GM18502 (cell line): Measurements from ENCODE around the gene LAMB3.

Experiments
- ATAC-seq: cut with Tn5 transposase; IDR thresholded peaks from one replicate; pipeline ENCODE4 v1.9.1; 2021; ENCODE audit warnings: mild to moderate bottlenecking; ENCODE audit not compliant: unreplicated experiment, poor library complexity

The LAMB3 gene

DNA sequence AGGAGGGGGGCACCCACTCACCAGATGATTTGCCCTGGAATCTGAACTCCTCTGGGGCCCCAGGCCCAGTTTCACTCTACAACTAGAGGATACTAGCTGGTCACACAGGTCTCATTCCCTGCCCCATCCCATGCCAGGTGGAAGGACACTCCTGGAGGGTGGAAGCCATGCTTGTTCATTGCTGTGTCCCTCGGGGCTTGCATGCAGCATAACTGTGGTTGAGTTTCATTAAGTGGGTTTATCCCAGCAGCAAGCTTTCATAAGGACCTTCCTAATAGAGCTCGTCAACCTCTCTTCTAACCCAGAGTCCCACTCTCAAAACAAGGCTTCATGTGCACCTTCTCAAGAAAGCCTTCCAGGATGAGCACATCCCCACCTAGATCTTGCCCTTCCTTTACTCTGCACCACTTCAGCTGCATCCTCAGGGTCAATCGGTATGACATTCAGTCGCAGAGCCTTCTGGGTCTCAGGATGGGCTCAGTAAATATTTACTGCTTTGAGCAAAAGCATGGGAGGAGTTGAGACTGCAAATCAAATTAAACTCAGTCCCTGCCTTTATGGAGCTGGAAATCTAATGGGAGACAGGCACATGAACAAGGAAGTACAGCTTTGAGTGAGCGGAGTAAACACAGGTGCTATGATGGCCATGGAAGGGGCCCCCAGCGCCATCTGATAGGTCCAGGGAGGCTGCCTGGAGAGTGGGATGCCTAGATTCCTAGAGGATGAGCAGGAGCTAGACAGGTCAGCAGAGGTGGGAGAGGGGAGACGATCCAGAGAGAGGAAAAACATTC, 32.3 kb downstream of the LAMB3 start:
- ATAC-seq, result no peak

DNA sequence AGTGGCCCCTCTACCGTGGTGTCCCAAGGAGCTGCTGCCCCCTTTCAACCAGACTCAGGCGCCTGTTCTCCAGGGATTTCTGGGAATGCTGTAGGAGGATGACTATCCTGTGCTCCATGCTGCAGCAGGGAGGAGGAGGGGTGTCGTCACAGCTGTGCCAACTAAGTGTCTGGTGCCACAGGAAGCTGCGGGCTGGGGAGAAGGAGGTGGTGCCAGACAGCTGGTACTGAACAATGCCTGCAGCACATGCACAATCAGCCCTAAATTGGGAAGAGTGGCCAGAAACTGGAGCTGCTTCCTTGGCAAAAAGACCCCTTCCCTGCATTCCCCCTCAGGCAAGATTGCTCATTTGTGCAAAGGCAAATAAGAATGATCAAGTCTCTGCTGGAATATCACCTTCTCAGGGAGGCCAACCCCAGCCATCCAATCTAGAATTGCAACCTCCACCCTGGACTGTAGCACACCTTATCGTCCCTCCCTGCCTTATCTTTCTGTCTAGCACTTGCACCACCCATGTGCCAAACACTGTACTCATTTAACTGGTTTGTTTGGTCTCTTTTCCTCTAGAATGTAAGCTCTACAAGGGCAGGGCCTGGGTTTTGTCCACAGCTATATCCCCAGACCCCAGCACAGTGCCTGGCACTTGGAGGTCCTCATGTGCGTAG, 33.3 kb downstream of the LAMB3 start:
- ATAC-seq, result no peak

DNA sequence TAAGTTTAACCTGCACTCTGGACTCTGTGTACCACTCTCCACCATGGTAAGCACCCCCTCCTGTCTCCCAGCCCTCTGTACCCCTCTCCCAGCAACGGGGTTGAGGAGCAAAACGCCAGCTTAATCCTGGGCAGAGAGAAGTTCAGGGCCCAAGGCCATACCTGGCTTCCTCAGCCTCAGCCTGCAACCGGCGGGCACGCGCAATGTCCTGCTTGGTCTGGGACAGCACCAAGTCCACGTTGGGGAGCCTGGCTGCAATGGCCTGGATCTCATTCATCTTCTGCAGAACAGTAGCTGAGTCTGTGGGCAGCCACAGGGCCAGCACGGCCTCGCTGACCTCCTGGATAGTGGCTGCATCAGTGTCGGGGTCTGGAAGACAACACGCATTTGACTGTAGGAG, 33.9 kb downstream of the LAMB3 start:
- ATAC-seq, result no peak

DNA sequence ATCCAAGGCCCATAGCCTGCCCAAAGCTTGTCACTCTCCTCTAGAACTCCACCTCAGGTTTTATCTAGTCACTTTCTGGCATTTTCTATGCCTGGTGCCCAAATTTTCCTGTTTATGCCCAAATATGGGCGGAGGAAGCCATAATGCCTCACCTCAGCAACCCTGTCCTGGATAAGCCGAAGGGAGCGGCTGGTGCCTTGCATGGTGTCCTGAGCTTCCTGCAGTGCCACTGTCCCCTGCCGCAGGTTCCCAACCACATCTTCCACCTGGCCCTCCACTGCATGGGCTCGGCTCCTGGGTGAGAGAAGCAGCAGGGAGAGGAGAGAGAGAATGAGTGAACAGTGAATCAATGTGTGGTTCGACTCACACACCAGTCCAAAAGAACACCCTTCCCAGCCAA, 34.5 kb downstream of the LAMB3 start:
- no peak for ATAC-seq

DNA sequence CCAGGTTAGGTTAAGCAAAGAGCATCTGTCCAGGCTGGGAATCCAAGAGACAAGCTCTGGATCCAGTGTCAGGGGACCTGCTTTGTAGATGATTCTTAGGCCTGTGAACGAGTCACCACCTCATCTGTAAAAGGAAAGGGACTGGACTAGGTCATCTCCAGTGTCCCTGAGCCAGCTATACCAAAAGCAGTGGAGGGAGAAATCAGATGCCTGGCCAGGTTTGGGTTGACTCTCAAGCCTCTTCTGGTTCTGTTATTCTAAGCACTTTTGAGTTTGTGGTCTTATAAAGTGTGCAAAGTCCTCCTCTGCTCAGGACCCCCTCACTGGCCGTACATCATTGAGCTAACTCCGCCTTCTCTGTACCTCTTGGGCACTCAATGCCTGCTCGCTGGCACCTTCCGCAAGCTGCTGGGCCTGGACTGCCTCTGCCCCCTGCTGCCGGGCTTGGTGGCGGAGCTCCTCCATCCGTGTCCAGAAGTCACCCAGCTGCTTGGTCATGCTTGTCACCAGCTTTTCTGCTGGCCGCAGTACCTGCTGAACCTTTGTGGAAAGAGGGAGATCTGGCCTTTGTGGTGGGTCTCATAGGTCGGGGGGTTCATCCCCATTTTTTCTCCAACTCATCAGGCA, 35.1 kb downstream of the LAMB3 start:
- ATAC-seq, result no peak

DNA sequence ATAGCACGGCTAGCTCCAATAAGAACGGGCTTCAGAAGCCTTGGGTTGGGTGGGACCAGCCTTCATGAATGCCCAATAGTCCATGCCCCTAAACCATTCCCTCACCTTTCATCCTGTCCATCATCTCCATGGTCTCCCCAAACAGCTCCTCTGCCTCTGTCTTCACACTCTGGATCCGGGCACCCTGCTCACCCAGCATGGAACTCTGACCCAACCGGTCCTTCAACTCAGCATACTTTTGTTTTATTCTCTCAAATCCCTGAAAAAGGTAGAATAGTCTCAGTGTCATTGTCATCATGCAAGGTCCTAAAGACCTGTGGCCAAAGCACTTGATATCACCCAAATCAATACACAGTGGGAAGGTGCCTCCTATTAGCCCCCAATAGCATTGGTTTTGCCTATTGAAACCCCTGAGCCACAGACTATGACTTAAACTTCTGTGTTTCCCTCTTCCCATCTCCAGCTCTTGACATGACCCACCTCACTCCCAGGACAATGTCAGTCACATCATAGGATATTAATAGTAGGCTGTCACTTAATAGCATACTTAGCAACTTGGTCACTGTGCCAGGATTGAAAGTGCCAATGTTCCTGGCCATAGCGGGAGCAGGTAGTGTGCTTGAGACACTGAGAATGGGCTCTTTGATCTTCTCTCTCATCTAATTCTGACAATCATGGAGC, 35.7 kb downstream of the LAMB3 start:
- ATAC-seq, result no peak

DNA sequence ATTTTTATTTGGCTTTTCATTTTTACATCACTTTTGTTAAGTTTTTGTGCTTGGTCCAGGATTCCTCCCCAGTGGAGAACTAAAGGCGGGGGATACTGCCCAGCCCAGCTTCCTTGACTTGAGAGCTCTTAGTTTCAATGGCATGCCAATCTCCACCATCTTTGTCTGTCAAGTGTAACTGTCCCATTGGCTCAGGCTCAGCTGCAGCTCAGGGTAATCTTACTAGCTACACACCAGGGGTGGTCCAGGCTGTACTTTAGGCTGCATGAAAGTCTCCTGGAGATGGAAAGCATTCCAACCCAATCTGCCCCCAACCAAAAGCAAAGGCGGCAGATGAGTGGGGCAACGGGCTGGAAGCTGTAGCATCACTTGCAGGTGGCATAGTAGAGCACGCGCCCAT, 37.3 kb downstream of the LAMB3 start:
- ATAC-seq, result no peak

DNA sequence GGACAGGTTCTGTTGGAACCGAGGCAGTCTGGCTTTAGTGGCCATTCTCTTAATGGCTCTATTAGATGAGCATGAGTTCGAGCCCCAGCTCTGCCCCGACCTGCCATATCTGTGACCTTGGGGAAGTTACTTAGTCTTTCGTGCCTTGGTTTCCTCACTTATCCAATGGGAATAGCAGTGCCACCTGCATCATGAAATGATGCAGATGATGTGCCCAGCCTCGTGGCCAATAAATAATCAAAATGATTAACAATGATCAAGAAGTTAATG, 38.1 kb downstream of the LAMB3 start:
- ATAC-seq, result no peak

DNA sequence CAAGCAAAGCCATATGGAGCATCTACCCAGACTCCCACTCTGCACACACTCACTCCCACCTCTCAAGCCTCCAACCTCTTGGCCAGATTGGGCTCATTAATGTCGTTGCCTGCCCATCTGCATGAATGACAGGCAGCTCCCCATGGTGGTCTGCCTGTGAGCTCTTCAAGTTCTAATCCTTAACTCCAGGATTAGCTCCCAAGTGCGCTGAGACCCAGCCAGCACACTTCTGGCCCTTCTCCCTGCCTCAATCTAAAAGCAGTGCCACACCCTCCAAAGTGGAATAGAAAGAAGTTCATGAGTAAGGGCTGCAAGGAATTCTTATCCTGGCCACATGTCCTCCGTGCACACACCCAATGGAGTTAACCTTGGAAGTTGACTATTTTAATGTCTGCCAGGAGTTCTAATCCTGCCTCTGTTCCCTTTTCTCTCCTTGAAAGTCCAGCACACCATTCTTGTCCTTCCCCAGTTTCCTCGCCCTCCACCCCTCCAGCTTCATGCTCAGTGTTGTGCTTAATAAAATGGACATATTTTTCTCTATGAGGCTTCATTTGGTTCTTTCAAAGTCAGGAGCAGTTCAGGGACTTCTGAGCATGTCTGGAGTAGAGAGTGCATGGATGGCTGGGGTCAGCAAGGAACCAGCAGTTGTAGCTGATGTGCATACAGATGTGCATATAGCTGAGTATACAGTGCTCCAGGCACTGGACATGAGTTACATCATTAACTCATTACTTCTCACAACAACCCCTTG, 38.6 kb downstream of the LAMB3 start:
- ATAC-seq, result no peak

DNA sequence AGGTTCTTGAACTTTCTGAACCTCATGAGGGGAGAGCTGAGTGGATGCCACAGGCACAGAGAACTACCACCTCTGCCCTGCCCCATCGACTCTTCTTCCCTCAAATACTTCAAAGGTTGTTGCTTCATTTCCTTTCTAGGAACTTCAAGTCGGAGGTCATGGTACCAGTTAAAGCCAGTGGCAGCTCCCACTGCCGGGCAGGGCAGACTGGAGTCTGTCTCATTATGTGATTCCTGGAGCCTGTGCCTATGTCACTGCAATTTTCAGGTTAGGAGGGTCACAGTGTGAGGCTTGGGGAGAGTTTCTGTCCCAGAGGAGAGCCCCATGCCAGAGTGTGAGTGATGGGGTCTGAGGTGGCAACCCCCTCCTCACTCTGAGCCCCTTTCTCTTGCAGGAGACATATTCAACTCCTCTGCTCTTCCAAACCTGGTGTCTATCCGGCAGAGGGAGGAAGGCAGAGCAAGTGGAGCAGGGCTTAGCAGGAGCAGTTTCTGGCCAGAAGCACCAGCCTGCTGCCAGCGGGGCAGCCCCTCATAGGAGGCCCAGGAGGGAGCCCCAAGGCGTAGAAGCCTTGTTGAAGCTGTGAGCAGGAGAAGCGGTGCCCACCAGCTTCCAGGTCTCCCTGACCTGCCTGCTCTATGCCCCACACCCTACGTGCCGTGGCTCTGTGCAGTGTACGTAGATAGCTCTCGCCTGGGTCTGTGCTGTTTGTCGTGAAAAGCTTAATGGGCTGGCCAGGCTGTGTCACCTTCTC, 39.4 kb downstream of the LAMB3 start:
- no peak for ATAC-seq

DNA sequence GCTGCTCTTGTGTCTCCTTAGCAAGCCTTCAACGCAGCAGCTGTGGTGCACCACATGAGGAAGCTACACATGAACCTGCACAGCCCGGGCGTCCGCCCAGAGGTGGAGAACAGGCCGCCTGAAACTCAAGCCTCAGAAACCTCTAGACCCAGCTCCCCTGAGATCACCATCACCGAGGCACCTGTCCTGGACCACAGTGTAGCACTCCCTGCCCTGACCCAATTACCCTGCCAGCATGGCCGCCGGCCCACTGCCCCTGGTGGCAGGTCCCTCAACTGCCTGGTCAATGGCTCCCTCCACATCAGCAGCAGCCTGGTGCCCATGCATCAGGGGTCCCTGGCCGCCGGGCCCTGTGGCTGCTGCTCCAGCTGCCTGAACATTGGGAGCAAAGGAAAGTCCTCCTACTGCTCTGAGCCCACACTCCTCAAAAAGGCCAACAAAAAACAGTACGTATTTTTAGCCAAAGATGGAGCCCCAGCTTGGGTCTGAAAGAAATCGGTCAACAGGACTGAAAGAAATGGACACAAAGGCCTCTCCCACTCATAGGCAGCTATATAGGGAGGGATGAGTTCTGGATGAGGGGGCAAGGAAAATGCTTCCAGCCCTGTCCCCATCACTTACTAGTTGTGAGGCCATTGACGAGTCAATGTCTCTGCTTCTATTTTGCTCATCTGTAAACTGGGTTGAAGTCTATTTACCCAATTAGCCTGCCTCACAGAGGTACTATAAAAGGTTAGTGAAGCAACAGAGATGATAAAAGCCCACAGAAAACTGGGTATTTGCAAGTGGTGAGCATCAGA, 40.3 kb downstream of the LAMB3 start:
- no peak for ATAC-seq

DNA sequence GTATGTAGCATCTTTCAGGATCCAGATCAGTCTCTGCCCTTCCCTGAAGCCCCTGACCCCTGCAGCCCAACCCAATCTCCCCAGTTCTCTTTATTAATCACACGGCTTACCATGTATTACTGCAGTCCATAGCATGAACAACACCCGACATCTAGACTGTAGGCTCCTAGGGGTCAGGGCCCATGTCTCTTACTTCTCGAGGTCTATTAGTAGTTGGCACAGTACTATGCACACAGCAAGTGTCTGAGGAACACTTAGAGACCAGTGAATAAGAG, 41.7 kb downstream of the LAMB3 start:
- no peak for ATAC-seq

DNA sequence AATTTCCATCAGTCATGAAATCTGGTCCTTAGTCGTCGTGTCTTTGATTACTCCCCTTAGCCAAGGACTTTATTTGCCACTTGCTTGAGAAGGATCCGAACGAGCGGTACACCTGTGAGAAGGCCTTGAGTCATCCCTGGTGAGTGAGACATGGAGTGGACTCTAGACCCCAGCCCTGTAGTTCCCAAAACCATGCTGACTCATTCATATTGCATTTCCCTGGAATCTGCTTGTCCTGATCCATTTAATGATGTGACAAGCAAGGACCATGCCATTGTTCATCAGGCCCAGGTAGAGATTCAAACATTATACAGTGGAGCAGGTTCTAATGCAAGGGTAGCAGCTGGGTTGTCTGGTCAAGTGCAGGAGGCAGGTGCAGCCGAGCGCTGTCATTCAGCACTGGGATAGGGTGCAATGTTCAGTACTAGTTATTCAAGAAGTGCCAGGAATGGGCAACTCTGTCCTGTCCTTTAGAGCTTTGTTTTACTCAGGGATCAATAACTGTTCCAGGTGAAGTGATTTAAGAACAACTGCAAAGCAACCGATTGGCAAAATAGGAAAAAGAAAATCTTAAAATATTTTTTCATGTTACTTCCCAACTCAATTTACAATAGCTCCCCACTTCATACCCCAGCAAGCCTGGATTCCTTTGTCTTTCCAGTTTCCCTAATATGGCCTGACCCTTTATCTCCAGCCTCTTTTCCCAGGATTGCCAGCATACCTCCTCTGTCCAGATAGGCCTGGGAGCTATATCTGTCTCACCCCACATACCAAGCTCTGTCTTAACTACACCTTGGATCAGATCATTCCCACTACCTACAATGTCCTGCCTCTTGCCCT, 42.2 kb downstream of the LAMB3 start:
- ATAC-seq, result no peak

DNA sequence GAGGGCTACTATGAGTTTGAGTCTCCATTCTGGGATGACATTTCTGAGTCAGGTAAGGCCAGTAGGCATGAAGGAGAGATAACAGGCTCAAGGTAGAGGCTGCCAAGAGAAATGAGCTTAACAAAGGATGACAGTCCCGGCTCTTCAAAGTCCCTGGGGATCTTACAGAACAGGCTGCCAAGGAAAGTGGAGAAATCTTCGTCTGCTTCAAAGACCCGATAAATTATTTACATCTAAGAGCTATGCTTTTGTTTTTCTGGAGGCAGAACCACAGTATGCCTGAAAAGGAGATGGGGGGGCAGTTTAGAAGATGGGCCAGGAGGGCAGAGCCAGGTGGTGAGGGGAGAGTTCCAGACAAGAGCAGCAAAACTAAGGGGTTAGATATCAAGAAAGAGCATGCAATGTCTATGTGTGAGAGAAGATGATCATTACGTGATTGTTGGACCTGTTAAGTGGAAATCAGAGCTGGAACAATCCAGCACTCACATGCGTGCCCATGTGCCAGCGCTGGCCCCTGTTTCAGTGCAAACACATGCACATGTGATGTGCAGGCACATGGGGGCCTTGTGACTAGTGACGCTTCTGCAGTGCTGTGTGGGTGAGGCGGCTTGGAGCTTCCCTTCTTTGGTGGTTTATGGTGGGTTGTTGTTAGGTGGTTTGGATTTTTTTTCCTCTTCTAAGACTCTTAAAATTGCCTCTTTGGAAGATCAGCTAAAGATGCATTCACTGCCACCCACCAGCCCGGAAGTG, 43.0 kb downstream of the LAMB3 start:
- ATAC-seq, result no peak

DNA sequence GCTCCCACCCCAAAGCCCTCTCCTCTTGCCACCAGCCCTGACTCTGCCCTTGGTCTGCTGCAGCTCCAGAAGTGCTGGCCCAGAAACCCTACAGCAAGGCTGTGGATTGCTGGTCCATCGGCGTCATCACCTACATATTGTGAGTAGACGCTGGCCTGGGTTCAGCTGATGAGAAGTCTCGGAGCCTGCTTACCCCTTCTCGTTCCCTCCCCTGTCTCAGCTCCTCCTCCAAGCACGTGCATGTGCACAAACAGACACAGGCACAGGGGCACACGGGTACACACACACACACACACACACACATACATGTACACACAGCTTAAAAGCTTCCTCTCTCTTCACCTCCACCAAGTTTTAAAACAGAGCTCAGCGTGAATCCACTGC, 44.4 kb downstream of the LAMB3 start:
- peak; percentile 22 for ATAC-seq

DNA sequence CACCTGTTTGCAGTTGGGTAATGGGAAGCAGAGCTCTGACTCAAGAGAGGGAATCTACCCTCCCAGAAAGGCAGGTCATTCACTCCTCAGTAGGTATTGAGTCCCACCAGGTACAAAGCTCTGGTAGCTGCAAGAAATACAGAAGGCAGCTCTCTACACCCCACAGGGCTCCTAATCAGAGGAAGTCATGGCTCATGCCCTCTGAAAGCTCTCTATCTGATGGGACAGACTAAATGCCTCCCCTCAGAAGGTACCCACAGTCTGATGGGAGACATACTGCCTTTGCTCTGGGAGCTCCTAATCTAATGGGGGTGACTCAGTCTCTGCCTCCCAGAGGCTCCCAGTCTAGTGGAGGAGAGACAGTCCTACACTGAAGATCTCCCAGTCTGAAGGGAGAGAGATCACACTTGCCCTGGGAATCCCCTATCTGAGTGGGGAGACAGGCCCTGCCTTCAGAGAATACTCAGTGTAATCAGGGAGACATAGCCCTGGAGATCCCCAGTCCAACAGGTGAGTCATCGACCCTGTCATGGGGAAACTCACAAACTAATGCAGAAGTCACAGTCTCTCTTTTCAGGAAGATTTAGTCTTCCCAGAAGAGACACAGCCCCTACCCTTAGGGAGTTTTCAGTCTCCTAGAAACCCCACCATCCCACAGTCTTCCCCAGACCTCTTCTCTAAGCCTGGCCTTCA, 45.0 kb downstream of the LAMB3 start:
- ATAC-seq, result peak; percentile 91

DNA sequence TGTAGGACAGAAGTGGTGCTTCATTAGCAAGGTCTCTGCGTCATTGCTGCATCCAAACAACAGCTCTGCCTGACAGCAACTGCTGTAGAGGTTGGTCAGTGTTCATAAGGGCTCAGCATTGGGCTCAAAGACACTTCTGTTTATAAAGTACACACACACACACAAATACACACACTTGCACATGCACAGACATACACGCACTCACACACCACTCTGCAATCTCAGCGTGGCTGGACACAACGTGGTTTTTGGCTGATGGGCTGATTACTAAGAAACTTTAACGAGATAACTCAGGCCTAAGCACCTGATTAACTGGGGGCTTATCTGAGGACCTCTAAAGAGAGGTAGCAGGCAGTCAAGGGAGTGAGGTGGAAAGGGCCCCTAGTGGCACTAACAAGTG, 48.3 kb downstream of the LAMB3 start:
- no peak for ATAC-seq
